HG03196 (cell line): Measurements from ENCODE around the gene GNAT1.

Experiments
- ATAC-seq: cut with Tn5 transposase; IDR thresholded peaks from one replicate; pipeline ENCODE4 v1.9.1; 2021; ENCODE audit not compliant: unreplicated experiment

Gene GNAT1

DNA sequence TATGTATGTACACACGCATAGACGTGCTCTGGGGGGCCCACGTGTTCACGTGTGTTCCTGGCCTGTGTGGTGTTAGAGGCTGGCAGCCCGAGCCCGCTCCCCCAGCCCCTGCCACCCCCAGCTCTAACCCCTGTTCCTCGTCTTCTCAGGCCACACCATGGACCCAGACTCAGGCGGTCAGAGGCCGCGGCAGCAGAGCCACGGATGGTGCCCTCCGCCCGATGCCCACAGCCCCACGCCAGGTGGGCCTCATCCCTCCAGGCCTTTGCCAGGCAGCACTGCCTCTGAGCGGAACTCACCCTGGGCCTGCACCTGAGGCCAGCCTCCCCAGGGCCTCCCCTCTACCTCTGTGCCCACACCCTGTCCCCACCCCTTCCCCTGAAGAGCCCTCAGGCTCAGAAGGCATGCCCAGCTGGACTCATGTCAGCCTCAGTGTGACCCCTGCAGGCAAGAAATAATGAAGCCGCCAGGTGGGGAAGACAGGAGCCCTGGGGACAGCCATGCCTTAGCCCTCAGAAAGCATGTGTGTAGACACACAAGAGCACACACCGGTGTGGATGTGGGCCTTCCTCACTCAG, 16.4 kb upstream of the GNAT1 start:
- ATAC-seq, result no peak

GRCh38 chr3:50177346-50177745, 14.1 kb upstream of the GNAT1 start:
- no peak for ATAC-seq

- no peak for ATAC-seq
Observed at GRCh38 chr3:50179710-50180109, 11.7 kb upstream of the GNAT1 start.

DNA sequence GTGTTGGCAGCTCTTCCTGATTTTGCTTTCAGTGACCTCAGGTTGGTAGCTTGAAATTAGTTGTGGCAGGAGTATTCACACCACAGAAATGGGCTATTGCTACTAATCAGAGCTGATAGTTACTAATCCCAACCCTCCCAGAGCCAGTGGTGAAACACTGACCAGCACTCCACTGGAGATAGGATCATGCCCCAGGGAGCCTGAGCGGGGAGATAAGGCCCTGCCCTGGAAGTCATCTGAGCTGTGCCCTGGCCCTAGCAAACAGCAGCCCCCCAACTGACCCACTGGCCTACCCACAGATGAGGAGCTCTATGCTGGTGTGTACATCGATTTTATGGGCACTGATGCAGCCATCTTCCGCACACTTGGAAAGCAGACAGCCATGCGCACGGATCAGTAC, 9.4 kb upstream of the GNAT1 start:
- no peak for ATAC-seq

DNA sequence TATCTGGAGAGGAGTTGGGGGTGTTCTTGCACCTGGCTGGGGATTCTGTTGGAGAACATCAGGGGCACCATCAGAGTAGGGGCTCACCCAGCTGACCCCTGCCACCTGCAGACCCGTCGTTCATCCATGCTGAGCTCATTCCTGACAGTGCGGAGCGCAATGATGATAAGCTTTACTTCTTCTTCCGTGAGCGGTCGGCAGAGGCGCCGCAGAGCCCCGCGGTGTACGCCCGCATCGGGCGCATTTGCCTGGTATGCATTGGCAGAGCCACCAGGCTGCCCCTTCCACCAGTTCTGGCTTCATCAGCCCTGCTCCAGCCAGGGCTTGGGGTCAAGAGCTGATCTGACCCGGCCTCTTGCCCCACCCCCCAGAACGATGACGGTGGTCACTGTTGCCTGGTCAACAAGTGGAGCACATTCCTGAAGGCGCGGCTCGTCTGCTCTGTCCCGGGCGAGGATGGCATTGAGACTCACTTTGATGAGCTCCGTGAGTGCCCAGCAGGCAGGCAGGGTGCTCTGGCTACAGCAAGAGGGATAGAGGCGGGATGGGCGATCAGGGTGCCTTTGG, 8.8 kb upstream of the GNAT1 start:
- ATAC-seq, result no peak

- no peak for ATAC-seq
Observed at GRCh38 chr3:50183755-50184154, 7.7 kb upstream of the GNAT1 start.

DNA sequence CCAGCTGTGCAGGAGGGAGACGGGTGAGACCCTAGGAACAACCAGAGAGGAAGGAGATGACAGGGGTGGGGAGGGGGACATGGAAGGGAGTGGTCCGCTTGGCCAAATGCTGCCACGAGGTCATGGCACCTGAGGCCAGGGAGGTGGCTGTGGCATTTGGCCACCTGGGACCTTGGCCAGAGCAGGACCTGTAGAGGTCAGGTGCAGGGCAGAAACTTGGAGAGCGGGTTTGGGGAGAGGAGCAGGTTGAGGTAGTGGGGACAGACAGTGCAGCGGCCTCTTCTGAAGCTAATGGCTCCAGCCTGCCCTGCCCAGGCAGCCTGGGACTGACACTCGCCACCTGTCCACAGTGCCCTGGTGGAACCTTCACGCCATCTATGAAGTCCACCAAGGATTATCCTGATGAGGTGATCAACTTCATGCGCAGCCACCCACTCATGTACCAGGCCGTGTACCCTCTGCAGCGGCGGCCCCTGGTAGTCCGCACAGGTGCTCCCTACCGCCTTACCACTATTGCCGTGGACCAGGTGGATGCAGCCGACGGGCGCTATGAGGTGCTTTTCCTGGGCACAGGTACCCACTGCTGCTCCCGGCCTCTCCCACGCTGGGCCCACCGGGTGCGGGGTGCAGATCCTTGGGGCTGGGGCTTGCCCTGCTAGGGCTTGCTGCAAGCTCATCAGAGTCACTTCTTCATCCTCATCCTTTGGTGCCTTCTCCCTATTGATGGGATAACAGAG, 7.0 kb upstream of the GNAT1 start:
- no peak for ATAC-seq

DNA sequence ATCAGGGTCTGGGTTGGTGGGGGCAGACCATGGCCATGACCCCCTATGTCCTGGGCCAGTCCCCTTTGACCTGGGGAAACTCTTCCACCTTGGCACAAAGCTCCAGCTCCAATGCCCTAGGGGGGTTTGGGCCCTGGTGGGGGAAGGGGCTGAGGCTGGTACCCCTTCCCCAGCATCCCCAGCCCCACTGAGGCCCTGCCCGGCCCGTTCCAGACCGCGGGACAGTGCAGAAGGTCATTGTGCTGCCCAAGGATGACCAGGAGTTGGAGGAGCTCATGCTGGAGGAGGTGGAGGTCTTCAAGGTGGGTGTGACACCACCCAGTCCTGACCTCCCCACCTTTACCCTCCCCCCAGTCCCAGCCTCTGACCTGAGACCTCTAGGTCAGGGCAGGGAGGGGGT, 6.2 kb upstream of the GNAT1 start:
- ATAC-seq, result no peak

GRCh38 chr3:50186096-50186495, 5.3 kb upstream of the GNAT1 start:
- no peak for ATAC-seq

- no peak for ATAC-seq
Observed at GRCh38 chr3:50187750-50188149, 3.7 kb upstream of the GNAT1 start.

GRCh38 chr3:50189274-50189673, 2.1 kb upstream of the GNAT1 start:
- no peak for ATAC-seq

DNA sequence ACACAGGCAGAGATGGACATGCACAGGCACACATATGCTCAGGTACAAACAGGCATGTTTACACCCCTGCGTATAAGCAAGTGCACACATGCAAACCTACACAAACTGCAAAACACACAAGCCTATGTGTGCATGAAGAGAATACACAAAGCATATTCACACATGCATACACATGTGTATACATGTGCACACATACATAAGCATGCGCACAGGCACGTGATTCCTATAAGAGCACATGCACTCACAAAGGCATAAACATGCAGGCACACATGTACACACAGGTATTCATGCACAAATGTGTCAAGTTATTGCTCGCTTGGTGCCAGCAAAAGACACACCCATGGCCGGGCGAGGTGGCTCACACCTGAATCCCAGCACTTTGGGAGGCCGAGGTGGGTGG, 1.4 kb upstream of the GNAT1 start:
- ATAC-seq, result no peak

DNA sequence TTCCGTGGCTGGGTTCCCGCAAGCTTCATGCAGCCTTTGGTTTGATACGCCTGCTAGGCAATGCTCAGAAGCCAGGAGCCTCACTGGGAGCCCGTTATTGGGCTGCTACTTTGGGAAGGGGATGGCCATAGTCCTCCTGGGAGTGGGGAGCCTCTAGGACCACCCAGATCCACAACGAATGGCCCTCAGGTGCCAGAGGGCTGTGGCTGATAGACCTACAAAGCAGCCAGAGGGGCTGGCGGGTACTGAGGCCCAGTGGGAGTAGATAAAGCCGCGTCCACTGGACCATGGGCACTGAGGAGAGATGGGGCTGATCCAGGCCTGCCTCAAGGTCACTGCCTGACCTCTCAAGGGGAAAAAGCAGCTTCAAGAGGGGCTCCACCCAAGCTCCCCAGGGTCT, 714 bp downstream of the GNAT1 start:
- no peak for ATAC-seq

DNA sequence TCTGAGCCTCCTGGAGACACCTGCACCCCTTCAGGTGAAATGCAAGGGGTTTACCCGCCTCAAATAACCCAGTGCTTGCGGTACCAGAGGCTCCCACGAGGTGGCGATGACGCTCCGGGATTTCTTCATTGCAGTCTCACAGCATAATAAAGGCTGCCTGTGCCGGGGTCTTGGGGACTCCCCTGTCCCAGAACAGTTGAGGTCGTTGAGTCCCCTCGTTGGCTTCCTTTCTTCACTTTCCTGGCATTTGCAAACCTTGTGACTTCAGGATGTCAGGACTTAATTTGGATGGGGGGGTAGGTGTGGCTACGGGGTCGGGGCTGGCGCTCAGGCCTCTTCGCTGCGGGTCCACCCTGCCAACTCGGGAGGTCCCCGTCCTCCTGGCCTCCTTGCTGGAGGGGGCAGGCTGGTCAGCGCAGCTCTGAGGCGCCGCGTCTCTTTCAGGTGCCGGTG, 1.3 kb downstream of the GNAT1 start:
- no peak for ATAC-seq

- ATAC-seq, result no peak
Observed at GRCh38 chr3:50193286-50193685, 1.9 kb downstream of the GNAT1 start.

GRCh38 chr3:50193746-50194127, 2.3 kb downstream of the GNAT1 start:
- no peak for ATAC-seq

DNA sequence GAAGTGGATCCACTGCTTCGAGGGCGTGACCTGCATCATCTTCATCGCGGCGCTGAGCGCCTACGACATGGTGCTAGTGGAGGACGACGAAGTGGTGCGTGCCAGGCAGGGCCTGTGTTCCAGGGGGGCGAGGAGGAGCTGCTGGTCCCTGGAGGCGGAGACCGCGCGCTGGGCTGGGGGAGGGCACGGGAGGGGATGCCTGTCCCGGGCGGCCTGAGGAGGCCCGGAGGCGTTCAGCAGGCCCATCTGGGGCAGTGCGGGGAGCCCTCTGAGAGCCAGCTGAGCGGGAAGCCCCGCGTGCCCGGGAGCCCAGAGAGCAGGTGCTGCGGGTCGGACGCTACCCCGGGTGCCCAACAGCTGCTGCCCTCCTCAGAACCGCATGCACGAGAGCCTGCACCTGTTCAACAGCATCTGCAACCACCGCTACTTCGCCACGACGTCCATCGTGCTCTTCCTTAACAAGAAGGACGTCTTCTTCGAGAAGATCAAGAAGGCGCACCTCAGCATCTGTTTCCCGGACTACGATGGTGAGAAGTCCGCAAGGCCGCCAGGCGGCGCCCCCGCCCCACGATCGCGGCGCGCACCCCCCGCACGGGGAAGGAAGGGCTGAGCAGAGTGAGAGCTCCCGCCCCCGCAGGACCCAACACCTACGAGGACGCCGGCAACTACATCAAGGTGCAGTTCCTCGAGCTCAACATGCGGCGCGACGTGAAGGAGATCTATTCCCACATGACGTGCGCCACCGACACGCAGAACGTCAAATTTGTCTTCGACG, 2.9 kb downstream of the GNAT1 start:
- no peak for ATAC-seq

DNA sequence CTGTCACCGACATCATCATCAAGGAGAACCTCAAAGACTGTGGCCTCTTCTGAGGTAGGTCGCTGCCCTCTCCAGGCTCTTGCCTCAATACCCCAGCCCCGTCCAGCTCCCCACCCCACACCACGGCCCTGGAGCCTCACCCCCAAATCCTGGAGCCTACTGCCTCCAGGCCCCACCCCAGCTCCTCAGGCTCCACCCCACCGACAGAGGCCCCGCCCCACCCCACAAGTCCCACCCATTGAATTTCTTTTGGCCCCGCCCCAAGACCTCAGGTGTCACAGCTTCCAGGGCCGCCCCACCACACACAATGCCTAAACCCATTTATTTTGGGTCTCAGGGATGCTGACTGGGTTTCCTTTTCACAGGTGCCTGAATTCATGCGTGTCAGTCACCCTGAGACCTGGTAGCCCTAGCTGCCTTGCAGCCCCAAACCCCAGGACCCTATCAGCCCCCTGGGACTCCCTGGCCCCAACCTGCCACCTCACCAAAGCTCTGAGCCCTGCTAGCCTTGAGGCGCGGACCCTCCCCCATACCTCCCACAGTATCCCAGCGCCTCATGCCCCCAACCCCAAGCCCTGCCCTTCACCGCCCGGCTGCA, 3.6 kb downstream of the GNAT1 start:
- no peak for ATAC-seq

GRCh38 chr3:50195501-50196252, 4.3 kb downstream of the GNAT1 start:
- no peak for ATAC-seq

GRCh38 chr3:50196253-50196801, 4.9 kb downstream of the GNAT1 start:
- no peak for ATAC-seq
